HL-60 (cell line): ENCODE results near the gene RNASE12.

Experiments
- CTCF ChIP-seq: IDR thresholded peaks from one replicate; pipeline ENCODE4 v1.5.1; 2011; ENCODE audit warnings: low read length, control low read depth, inconsistent platforms; ENCODE audit not compliant: insufficient read depth
- POLR2AphosphoS5 ChIP-seq: IDR thresholded peaks from 2 replicates; pipeline ENCODE4 v1.6.1; 2012; ENCODE audit warnings: low read depth

- TF ChIP-seq CTCF (no peak), POLR2AphosphoS5 (no peak)
These were observed 19.0 kb upstream of the RNASE12 start for GRCh38 chr14:20610002-20610765.
